Type B pancreatic cell (in vitro differentiated cells): ENCODE results near the gene PASK. TPM values are rescaled to one million over a fixed set of nuclear protein-coding genes. Genes with fewer than 3 reads are reported as not detected.
A peak's percentile ranks its signal among the peaks of the same experiment; 100 is the strongest.

Experiments
- DNase-seq: peaks from one replicate; pipeline ENCODE4 v3.0.0; 2021; ENCODE audit warnings: mixed read lengths; ENCODE audit not compliant: unreplicated experiment; ENCODE audit errors: extremely low spot score
- H3K27ac Mint-ChIP-seq: 2 replicates; pipeline ENCODE4 v1.8.0; 2021; ENCODE audit warnings: mild to moderate bottlenecking, mixed read lengths
- H3K27me3 Mint-ChIP-seq: 2 replicates; pipeline ENCODE4 v1.8.0; 2021; ENCODE audit warnings: mixed read lengths
- H3K36me3 Mint-ChIP-seq: 2 replicates; pipeline ENCODE4 v1.8.0; 2021; ENCODE audit warnings: mixed read lengths
- H3K4me1 Mint-ChIP-seq: one replicate; pipeline ENCODE4 v1.8.0; 2021; ENCODE audit warnings: mixed read lengths; ENCODE audit not compliant: unreplicated experiment
- H3K4me3 Mint-ChIP-seq: 2 replicates; pipeline ENCODE4 v1.8.0; 2021; ENCODE audit warnings: mild to moderate bottlenecking, mixed read lengths
- H3K9me3 Mint-ChIP-seq: 2 replicates; pipeline ENCODE4 v1.8.0; 2021; ENCODE audit warnings: mixed read lengths
- total RNA-seq: library from RNA; stranded (reverse); gene quantifications from 2 replicates; pipeline ENCODE4 v1.2.1, GENCODE V29; 2021; ENCODE audit warnings: low replicate concordance
- TF ChIP-seq, protein P1 (sequence below): fragments of 200-600 bp; sonication (generic); conservative IDR thresholded peaks from 2 replicates; pipeline ENCODE4 v1.5.0; 2021; ENCODE audit warnings: antibody characterized with exemption, mild to moderate bottlenecking

PASK gene
- total RNA-seq, 1 donor from 2014 or later = 50.9 TPM

DNA sequence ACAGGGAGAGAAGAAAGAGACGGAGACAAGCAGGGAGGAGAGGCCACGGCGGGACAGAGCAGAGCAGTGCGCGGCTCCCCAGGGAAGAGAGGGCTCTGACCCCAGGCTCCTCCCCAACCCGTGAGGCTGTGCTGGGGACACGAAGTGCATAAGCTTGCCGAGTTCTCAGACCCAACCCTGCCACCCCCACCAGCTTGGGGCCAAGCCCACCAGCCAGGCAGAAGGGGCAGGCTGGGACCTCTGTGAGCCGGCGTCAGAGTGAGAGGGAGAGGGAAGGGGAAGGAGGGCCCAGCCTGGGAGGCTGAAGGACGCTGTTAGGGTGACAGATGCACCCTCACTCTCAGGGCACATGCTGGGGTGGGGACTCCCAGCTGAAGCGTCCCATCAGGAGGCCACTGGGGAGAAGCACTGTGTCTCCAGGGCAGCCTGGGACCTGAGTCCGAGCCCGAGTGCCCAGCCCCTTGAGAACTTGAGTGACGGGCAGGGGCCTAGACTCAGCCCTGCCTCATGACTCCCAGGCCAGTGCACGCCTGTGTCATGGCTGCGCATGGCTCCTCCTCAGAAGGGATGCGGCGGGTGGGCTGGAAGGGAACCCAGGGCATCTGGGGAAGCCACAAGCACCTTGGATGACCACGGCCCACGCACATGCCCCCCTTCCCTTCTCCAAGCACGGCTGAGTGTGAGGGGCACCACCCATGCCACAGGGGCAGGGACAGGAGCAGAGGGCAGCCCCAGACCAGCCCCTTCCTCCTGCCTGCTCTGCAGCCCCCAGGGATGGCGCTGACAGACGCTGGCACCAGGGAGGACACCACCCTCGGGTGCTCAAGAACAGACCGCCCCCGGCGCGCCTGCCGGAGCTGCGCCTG is 78.2 kb downstream of the PASK start:
- H3K27me3 Mint-ChIP-seq = no peaks in the 10 kb centered on the region
- no peak overlapping the region for H3K27ac Mint-ChIP-seq
- H3K4me3 Mint-ChIP-seq = no peak overlapping the region
- H3K36me3 Mint-ChIP-seq = peaks cover 10% of the 10 kb centered on the region
- peaks cover 7% of the 10 kb centered on the region for H3K4me1 Mint-ChIP-seq
- H3K9me3 Mint-ChIP-seq = no peaks in the 10 kb centered on the region
- TF ChIP-seq, protein P1, sequence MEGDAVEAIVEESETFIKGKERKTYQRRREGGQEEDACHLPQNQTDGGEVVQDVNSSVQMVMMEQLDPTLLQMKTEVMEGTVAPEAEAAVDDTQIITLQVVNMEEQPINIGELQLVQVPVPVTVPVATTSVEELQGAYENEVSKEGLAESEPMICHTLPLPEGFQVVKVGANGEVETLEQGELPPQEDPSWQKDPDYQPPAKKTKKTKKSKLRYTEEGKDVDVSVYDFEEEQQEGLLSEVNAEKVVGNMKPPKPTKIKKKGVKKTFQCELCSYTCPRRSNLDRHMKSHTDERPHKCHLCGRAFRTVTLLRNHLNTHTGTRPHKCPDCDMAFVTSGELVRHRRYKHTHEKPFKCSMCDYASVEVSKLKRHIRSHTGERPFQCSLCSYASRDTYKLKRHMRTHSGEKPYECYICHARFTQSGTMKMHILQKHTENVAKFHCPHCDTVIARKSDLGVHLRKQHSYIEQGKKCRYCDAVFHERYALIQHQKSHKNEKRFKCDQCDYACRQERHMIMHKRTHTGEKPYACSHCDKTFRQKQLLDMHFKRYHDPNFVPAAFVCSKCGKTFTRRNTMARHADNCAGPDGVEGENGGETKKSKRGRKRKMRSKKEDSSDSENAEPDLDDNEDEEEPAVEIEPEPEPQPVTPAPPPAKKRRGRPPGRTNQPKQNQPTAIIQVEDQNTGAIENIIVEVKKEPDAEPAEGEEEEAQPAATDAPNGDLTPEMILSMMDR = no peak
- DNase-seq = peak; percentile 66

DNA sequence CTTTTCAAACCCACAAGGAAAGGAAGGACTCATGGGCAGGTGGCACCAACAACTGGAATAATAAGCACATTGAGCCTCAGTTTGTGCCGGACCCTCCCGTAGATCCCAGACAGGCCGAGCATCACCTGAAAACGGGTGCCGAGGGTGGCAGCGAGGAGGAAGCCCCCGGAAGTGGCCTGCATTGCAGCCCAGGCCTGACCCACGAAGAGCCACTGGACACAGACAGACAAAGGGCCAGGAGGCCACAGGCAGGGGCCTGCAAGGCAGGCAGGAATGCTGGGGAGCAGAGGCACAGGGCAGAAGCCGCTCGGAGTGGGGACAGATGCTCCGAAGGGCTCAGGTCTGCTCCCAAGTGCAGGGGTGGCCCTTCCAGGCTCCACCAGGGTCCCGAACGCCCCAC is 78.9 kb downstream of the PASK start:
- Mint-ChIP-seq H3K4me1 (peaks cover 7% of the 10 kb centered on the region), H3K27me3 (no peaks in the 10 kb centered on the region), H3K4me3 (no peak overlapping the region), H3K36me3 (peaks cover 7% of the 10 kb centered on the region), H3K9me3 (no peaks in the 10 kb centered on the region), H3K27ac (no peak overlapping the region)
- TF ChIP-seq, protein P1 = no peak
- DNase-seq = peak; percentile 54

DNA sequence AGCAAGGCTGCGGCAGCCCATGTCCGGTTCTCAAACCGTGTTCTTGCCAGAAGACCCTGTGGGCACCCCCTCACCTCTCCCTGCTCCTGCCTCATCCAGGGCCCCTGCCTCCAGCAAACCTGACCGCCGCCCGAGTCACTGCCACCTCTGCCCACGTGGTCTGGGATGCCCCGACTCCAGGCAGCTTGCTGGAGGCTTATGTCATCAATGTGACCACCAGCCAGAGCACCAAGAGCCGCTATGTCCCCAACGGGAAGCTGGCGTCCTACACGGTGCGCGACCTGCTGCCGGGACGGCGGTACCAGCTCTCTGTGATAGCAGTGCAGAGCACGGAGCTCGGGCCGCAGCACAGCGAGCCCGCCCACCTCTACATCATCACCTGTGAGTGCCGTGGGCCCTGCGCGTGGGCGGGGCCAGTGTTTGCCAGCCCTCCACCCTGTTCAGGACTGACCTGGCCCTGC is 79.4 kb downstream of the PASK start:
- H3K4me3 Mint-ChIP-seq = no peak overlapping the region
- H3K4me1 Mint-ChIP-seq = peaks cover 7% of the 10 kb centered on the region
- peak; percentile 63 for DNase-seq
- no peaks in the 10 kb centered on the region for H3K9me3 Mint-ChIP-seq
- no peak overlapping the region for H3K27ac Mint-ChIP-seq
- no peaks in the 10 kb centered on the region for H3K27me3 Mint-ChIP-seq
- H3K36me3 Mint-ChIP-seq = peaks cover 4% of the 10 kb centered on the region
- TF ChIP-seq, protein P1 = no peak

DNA sequence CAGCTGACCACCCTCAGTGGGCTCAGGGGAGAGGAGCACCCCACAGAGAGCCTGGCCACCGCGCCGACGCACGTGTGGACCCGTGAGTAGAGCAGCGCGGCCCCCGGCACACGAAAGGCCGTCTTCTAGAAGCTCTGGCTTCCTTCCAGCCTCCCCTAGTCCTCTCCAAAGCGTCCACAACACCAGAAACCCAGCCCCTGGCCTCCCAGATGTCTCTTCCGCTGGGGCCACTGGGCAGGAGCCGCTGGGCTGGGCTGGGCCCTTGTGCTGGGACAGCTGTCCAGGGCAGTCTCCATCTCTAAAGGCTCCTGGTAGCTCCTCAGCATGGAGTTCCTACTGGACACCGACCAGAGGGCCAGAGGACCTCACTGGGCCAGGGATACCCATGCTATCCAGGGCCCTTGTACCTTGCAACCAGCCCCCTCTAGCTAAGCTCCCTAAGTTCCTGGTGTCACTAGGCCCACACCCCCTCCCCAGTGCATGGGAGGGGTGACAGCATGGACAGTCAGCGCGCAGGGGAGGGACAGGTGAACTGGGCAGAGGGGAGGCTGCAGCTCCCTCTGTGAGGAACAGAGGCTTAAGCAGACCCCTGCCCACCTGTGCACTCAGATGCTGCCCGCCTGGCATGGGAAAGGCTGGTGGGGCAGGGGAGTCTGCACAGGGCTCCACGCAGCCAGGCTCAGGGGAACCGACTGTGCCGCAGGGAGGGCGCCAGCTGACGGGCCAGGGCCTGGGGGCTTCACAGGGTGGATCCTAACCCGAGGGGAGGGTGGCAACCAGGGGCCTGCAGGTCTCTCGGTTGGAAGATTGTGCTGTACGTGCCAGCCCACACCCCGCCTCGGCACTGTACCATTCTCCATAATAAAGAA is 80.1 kb downstream of the PASK start:
- DNase-seq = peak; percentile 66
- Mint-ChIP-seq H3K27ac (no peak overlapping the region), H3K9me3 (no peaks in the 10 kb centered on the region), H3K27me3 (no peaks in the 10 kb centered on the region), H3K4me1 (peaks cover 7% of the 10 kb centered on the region), H3K4me3 (no peak overlapping the region), H3K36me3 (no peaks in the 10 kb centered on the region)
- TF ChIP-seq, protein P1 = no peak

DNA sequence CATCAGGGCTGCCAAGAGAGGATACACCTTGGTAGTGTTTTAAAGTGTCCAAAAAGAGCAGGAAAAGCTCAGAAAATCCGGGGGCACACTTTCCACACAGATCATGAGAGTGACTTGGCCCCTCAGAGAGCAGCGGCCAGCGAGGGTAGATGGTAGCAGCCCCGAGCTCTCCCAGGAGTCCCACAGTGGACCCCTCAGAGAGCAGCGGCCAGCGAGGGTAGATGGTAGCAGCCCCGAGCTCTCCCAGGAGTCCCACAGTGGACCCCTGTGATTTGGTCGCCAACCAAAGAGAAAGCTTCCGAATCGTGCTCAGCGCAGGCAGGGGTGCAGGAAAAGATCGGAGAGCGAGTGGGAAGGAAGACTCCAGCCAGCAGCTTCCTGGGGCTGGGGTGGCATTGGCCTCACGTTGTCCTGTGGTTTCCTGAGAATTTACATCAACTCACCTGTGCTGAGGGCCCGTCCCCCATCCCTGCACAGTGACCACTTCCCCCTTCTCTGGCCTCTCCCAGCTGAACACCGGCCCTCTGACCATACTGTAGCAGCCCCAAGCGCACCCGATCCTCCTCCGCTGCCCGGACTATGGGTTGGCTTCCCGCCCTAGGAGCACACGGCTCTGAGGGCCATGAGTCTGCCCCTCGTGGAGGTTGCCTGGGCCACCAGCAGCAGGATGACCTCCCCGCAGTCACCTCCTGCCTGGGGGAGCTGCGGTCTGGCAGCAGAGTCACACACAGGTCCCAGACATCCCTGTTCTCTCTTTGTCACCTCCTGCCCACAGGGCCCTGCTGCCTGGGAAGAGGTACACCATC is 80.9 kb downstream of the PASK start:
- H3K9me3 Mint-ChIP-seq = no peaks in the 10 kb centered on the region
- TF ChIP-seq, protein P1 = no peak
- H3K27me3 Mint-ChIP-seq = no peaks in the 10 kb centered on the region
- H3K4me3 Mint-ChIP-seq = no peak overlapping the region
- no peak overlapping the region for H3K27ac Mint-ChIP-seq
- peaks cover 7% of the 10 kb centered on the region for H3K4me1 Mint-ChIP-seq
- no peaks in the 10 kb centered on the region for H3K36me3 Mint-ChIP-seq
- DNase-seq = peak; percentile 60
